HG03097 (cell line): ENCODE results near the gene AQP10.
"Not testable (repeated sequence)": the region's sequence is repeated elsewhere in the genome, so short reads cannot be mapped to it uniquely, and the experiment has no call there.

Source experiments
- ATAC-seq: cut with Tn5 transposase; IDR thresholded peaks from one replicate; pipeline ENCODE4 v1.9.1; 2021; ENCODE audit not compliant: unreplicated experiment, low FRiP score

Gene AQP10

DNA sequence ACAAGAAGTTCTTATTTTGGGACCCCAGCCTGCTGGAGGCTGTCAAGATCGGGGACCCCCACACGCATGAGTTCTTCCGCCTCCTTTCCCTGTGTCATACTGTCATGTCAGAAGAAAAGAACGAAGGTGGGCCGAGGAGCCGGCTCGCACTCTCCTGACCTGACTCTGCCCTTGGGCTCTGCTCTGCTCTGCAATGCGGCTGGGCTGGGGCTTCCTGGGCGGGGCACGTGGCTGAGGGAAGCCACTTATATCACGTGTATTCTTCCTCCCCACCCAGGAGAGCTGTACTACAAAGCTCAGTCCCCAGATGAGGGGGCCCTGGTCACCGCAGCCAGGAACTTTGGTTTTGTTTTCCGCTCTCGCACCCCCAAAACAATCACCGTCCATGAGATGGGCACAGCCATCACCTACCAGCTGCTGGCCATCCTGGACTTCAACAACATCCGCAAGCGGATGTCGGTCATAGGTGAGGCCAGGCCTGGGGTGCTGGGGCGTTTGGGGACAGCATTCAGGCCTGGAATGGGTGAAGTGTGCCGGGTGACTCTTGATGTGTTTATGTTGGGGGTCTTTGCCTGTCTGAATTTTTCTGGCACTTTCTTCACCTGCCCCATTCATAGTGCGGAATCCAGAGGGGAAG lies 22.1 kb downstream of the AQP10 start:
- ATAC-seq: no peak

DNA sequence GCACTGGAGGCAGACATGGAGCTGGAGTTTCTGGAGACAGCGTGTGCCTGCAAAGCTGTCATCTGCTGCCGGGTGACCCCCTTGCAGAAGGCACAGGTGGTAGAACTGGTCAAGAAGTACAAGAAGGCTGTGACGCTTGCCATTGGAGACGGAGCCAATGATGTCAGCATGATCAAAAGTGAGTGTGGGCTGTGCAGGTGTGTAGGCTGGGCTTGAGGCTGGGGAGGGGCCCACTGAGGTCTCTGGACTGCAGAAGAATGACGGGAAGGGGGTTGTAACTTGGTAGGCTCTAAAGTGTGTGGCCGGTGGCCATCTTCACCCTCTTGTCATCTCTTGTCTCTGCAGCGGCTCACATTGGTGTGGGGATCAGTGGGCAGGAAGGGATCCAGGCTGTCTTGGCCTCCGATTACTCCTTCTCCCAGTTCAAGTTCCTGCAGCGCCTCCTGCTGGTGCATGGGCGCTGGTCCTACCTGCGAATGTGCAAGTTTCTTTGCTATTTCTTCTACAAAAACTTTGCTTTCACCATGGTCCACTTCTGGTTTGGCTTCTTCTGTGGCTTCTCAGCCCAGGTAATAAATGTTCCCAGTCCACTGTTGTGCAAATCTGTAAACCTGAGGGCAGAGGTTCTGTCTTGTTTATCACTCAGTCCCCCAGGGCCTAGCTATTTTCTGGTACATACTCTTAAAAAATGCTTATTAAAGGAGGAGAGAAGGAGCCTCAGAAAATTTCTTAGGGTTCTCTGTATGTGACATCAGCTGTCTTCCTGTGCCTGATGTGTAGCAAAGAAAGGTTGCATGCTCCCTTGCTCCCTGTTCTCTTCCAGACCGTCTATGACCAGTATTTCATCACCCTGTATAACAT lies 24.3 kb downstream of the AQP10 start:
- no peak for ATAC-seq

DNA sequence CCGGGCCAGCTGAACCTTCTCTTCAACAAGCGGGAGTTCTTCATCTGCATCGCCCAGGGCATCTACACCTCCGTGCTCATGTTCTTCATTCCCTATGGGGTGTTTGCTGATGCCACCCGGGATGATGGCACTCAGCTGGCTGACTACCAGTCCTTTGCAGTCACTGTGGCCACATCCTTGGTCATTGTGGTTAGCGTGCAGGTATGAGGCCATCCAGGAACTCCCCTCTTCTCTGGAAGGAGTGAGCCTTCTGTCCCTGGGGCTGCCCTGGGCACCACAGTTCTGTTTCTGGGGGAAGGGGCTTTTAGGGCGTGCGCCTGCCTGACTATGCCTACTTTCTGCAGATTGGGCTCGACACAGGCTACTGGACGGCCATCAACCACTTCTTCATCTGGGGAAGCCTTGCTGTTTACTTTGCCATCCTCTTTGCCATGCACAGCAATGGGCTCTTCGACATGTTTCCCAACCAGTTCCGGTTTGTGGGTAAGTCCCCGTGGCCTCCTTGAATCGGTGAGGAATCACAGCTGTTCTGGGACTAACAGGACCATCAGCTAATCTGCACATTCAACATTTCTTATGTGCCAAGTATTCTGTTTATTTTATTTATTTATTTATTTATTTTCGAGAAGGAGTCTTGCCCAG lies 25.5 kb downstream of the AQP10 start:
- no peak for ATAC-seq

DNA sequence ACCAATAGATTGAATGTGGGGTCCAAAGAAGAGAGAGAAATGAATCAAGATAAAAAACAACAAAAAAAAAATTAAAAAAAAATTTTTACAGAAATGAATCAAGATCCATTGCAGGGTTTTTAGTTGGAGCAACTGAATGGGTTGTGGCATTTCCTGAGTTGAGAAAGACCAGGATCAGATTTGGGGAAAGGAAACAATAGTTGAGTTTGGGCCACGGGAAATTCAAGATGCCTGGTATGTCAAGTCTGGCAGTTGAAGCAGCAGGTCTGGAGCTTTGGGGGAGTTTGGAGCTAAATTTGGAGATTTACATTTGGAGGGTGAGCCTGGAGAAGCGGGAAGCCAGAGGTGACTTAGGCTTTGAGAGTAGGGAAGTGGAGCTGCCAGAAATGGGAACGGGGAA lies 27.1 kb downstream of the AQP10 start:
- ATAC-seq: no peak

DNA sequence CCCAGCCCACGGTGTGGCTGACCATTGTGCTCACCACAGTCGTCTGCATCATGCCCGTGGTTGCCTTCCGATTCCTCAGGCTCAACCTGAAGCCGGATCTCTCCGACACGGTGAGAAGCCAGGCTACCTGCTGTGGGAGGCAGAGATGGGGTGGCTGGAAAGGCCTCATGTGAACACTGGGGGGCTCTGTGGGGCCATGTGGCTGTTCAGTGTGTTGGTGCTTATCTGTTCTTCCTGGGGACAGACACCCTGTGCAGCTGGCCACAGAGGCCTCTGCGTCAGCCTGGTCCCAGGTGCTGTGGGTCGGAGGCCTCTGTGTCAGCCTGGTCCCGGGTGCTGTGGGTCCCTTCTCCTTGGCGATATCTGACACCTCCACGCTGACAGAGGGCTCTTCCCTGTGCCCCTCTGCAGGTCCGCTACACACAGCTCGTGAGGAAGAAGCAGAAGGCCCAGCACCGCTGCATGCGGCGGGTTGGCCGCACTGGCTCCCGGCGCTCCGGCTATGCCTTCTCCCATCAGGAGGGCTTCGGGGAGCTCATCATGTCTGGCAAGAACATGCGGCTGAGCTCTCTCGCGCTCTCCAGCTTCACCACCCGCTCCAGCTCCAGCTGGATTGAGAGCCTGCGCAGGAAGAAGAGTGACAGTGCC lies 27.7 kb downstream of the AQP10 start:
- ATAC-seq: no peak

DNA sequence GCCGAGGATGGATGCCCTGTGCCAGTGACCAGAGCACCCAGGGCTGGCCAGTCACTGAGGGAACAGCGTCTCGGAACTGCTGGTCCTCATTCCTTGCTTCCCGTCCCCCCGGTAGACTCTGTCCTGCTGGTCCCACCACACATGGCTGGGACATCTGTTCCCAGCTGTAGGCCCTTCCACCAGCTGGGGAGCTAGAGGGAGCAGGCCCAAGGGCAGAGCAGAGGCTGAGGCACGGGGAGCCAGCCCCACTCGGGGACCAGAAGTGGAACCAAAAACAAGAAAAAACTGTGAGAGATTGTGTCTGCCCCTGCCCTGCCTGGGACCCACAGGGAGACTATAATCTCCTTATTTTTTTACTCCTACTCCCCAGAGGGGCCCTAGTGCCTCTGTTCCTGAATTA lies 28.2 kb downstream of the AQP10 start:
- no peak for ATAC-seq

DNA sequence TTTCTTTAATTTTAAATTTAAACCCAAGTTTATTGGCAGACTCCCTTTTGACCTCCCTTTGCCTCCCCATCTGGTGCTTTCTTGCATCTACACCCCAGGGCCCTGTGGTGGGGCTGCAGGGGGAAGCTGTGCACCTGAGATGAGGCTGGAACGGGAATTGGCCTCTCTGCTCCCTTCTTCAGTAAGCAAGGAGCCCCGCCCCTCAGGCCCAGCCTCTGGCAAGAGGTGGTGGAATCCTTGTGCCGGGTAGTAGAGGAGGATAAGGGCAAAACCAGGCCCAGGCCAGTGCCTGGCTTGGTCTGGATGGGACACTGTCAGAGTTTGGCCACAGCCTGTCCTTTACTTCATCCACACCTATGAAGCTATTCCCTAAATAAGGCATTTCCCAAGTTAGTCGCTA lies 29.5 kb downstream of the AQP10 start:
- no peak for ATAC-seq

DNA sequence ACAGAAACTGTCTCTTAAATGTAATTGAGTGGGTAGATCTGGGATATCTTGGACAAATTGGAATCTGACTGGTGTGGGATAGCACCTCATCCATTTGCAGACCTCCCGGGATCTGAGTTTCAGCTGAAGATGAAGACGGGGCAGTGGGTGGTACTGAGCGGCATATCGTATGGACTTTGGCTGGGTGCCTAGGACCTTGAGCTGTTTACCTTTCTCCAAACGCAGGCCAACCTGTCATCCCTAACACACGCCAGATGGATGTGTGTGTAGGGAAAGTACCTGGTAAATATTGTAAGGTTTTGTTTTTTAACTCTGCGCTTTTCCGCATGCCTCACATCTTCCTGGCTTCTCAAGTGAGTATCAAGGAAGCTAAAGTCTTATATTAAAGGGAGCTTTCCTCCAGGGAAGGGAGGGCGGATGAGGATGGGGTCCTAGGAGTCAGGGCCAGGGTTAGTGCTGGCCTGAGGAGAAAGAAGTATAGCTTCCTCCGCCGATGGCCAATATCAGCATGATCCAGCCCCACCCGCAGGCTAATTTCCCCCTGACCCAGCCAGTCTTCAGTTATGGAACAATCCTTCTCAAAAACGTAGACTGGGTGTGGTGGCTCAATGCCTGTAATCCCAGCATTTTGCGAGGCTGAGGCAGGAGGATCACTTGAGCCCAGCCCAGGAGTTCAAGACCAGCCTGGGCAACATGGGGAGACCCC lies 30.6 kb downstream of the AQP10 start:
- no peak for ATAC-seq

DNA sequence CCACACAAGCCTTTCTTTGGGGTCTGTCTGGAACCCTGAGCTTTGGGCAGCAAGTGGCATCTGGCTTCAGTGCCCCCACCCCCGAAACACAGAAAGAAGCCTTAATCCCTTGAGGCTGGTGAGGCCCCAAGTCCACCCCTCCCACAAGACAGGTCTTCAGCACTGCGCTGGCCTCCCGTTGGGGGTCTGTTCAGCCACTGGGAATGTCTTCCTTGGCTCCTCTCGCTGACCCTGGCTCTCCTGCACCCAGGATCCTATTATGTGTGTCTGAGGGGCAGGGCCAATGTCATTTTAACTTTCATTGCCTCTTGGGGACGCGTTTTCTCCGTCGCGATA lies 31.3 kb downstream of the AQP10 start:
- ATAC-seq: no peak

DNA sequence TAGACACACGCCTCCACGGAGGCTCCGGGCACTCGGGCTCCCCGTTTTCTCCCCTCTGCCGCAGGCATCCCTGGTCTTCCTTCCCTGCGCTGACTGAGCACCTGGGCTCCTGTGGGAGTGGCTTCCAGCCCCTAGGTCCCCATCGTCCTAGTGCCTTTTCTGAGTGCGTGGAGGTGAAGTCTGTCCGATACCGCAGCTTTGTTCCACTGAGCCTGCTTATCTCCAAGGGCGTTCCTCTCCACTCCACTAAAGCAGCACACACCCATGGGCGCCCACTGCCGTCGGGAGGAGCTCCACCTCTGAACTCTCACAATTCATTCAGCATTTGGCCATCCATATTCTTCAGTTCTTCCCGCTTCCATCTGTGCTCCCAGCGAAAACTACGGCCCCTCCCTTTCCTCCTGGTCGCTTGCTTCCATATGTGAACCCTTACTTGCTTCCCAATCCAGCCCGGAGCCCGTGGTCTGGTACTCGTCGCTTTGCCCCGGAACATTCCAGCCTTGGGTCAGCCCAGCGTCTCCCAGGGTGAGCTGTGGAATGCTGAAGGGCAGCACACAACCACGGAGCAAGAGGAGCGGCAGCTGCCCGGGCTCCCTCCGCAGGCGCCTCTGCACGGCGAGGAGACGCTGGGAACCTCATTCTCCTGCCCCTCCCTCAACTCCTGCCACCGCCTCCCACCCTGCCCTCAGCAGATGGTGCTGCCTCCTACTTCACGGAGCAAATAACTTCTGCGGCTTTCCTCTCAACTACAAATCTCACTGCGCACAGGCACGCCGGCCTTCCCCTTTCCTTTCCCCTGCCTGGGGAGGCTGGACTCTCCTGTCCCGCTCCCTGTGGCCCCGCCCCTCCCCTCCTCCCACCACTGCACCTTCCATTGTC lies 31.9 kb downstream of the AQP10 start:
- no peak for ATAC-seq

DNA sequence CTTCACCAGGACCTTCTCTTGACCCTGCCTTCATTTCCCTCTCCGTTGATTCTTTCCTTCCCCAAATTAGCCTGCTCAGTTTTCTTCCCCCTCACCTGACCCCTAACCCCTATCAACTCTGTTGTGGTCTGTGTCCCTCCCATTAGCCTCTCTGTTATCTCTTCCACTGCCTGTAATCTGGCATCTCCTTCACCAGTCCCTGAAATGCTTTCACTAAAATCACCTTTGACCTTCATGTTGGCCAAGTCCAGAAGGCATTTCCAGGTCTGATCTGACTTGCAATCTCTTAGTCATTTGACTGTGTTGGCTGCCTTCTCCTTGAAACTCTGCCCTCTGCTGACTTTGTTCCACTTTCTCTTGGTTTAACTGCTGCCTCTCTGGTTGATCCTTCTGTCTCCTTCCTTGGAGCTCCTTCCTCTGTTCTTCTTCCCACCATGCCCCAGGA lies 32.6 kb downstream of the AQP10 start:
- no peak for ATAC-seq

DNA sequence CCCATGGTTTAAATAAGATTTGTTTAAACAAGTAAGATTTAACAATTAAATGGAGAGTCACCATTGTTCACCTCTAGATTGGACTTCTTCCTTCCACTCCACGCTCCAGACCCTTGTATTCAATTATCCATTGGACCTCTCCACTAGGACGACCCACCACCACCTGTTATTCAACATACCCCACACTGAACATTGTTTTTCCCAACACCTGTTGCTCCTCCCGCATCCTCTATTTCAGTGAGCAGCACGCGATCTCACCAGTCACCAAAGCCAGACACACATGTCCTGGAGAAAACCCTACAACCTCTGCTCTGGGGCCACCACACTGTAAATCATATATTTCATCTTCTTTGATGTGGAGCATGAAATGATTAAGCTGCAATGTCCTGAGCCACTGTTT lies 33.1 kb downstream of the AQP10 start:
- no peak for ATAC-seq

DNA sequence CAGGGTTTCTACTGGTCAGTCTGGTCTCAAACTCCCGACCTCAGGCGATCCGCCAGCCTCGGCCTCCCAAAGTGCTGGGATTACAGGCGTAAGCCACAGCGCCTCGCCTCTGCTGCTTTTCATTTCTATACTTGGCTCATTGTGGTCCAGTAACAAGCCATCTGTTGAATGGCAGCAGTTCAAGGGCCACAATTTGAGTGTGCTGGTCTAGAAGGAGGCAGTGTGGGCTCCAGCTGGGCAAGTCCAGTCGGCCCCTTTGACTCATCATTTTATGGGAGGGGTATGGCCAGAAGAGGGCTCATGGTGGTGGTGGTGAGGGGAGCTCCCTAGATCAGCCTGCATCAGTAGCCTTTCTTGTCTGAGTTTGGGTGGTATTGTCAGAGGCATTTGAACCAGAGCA lies 37.6 kb downstream of the AQP10 start:
- ATAC-seq: no peak

DNA sequence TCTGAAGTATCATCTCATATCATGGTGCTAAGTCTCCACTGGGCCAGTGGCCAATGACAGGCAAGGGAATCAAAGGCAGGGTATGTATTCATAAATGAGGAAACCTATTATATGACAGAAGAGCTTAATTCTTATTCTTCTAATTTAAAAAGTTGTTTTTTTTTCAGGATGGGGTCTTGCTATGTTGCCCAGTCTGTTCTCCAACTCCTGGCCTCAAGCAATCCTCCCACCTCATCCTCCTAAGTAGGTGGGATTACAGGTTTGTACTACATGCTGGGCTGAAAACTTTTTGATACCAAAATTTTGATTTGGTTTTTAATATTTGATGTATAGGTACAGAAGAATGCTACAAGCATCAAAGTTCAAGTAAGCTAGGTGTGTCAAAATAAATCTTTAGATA lies 39.4 kb downstream of the AQP10 start:
- no peak for ATAC-seq

DNA sequence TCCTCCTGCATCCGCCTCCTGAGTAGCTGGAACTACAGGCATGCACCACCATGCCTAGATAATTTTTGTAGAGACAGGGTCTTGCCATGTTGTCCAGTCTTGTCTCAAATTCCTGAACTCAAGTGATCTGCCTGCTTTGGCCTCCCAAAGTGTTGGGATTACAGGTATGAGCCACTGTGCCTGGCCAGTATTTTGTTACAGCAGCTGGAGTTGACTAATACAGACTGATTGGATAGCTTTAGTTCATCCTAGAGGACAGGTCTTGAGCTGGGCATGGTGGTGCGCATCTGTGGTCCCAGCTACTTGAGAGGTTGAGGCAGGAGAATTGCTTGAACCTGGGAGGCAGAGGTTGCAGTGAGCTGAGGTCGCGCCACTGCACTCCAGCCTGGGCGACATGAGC lies 40.0 kb downstream of the AQP10 start:
- not testable (repeated sequence) for ATAC-seq

DNA sequence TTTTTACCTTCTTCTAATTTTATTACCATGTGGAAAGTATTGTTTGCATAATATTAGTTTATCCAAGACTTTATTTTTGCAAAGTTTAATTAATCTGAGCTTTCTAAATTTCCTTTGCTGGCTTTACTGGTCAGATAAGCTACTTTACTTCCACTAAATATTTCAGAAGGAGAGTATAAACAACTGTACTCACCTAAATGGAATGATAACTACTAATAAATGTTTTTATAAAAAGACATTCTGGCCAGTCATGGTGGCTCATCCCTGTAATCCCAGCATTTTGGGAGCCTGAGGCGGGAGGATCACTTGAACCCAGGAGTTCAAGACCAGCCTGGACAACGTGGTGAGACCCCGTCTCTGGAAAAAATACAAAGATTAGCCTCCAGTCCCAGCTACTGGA lies 40.5 kb downstream of the AQP10 start:
- no peak for ATAC-seq

DNA sequence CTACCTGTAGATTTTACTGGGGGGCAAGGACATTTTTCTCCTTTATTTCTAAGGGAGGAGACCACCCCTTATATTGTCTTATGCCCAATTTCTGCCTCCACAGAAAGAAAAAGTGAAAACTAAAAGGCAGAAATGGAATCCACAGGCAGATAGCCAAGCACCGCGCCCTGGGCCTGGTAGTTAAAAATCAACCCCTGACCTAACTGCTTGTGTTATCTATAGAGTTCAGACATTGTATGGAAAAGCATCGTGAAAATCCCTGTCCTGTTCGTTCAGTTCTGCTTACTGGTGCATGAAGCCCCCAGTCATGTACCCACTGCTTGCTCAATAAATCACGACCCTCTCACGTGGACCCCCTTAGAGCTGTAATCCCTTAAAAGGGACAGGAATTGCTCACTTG lies 50.5 kb downstream of the AQP10 start:
- no peak for ATAC-seq

DNA sequence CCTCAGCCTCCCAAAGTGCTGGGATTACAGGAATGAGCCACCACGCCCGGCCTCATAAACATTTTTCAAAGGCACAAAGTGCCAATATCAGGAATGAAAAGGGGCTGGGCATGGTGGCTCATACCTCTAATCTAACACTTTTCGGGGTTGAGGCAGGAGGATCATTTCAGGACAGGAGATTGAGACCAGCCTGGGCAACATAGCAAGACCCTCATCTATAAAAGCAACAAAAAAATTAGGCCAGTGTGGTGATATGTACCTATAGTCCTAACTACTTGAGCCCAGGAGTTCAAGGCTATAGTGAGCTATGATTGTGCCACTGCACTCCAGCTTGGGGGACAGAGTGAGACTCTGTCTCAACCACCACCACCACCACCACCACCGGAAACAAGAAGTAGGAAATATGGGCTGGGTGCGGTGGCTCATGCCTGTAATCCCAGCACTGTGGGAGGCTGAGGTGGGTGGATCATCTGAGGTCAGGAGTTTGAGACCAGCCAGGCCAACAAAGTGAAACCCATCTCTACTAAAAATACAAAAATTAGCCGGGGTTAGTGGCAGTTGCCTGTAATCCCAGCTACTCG lies 53.0 kb downstream of the AQP10 start:
- not testable (repeated sequence) for ATAC-seq
